ENCODE measurements around the gene GJC1. TPM values are rescaled to one million over a fixed set of nuclear protein-coding genes. Genes with fewer than 3 reads are reported as not detected.

The GJC1 gene
- polyA plus RNA-seq, 1 experiment, result 20.6 TPM

GRCh38 chr17:44848257-44848795, 18.2 kb upstream of the GJC1 start:
- H3K9me3 ChIP-seq (ENCODE audit: control insufficient read depth, insufficient read depth, low read length), result peaks cover 4% of the 10 kb centered on the region; the same call in 1 of the 2 replicates
- no peak for TF ChIP-seq CTCF (IDR thresholded peaks at IDR 0.05; ENCODE audit: low read depth, low read length)
- no peak overlapping the region for H3K4me3 ChIP-seq (ENCODE audit: low read depth, low read length)
- H3K27ac ChIP-seq (ENCODE audit: low read depth, low read length), result no peak overlapping the region
- POLR2A ChIA-PET, result no interaction called here
- H3K27me3 ChIP-seq (ENCODE audit: control insufficient read depth, insufficient read depth, low read length), result no peaks in the 10 kb centered on the region
- CTCF ChIA-PET, result no interaction called here
- DNase-seq (ENCODE audit: low read depth, low spot score), result no peak

- ChIA-PET CTCF (no interaction called here), POLR2A (interaction anchor here (0.6 kb wide), 1 partner anchor 25 kb away, joined by 3 read pairs; no protein-coding TSS in a partner anchor)
- no peaks in the 10 kb centered on the region for H3K9me3 ChIP-seq (ENCODE audit: control insufficient read depth, insufficient read depth, low read length)
- no peak for TF ChIP-seq CTCF (IDR thresholded peaks at IDR 0.05; ENCODE audit: low read depth, low read length)
- DNase-seq (ENCODE audit: low read depth, low spot score), result no peak
- H3K27ac ChIP-seq (ENCODE audit: low read depth, low read length), result no peak within 1 kb of the TSS
- H3K4me3 ChIP-seq (ENCODE audit: low read depth, low read length), result no peak within 1 kb of the TSS
- no peaks in the 10 kb centered on the region for H3K27me3 ChIP-seq (ENCODE audit: control insufficient read depth, insufficient read depth, low read length)
Observed at GRCh38 chr17:44847586-44847985, 17.5 kb upstream of the GJC1 start, which contains the start of gene HIGD1B. Gene HIGD1B, plus strand, starts transcription at chr17:44847883. Its CDS starts 270 bp downstream, at chr17:44848153.

GRCh38 chr17:44846206-44846605, 16.1 kb upstream of the GJC1 start:
- TF ChIP-seq CTCF (IDR thresholded peaks at IDR 0.05; ENCODE audit: low read depth, low read length), result no peak
- DNase-seq (ENCODE audit: low read depth, low spot score), result no peak
- ChIA-PET POLR2A (no interaction called here), CTCF (interaction anchor here (3.1 kb wide), 1 partner anchor 71 kb away, joined by 13 read pairs; no protein-coding TSS in a partner anchor)
- Histone ChIP-seq H3K9me3 (ENCODE audit: control insufficient read depth, insufficient read depth, low read length) (no peaks in the 10 kb centered on the region), H3K27ac (ENCODE audit: low read depth, low read length) (no peak overlapping the region), H3K4me3 (ENCODE audit: low read depth, low read length) (no peak overlapping the region), H3K27me3 (ENCODE audit: control insufficient read depth, insufficient read depth, low read length) (no peaks in the 10 kb centered on the region)

- CTCF ChIA-PET, result interaction anchor here (0.6 to 3.3 kb wide), 8 partner anchors 9 to 69 kb away, joined by 3 to 28 read pairs (median 7); no protein-coding TSS in a partner anchor
- H3K9me3 ChIP-seq (ENCODE audit: control insufficient read depth, insufficient read depth, low read length), result no peaks in the 10 kb centered on the region
- POLR2A ChIA-PET, result interaction anchor here (0.5 to 1.4 kb wide), 3 partner anchors 50 to 205 kb away, joined by 3 to 4 read pairs (median 3); no protein-coding TSS in a partner anchor
- DNase-seq (ENCODE audit: low read depth, low spot score), result no peak
- peak; percentile 36 for TF ChIP-seq CTCF (IDR thresholded peaks at IDR 0.05; ENCODE audit: low read depth, low read length)
- peak overlapping the region; percentile 68 for H3K27ac ChIP-seq (ENCODE audit: low read depth, low read length)
- no peak overlapping the region for H3K4me3 ChIP-seq (ENCODE audit: low read depth, low read length)
- H3K27me3 ChIP-seq (ENCODE audit: control insufficient read depth, insufficient read depth, low read length), result no peaks in the 10 kb centered on the region
Observed at GRCh38 chr17:44844390-44844830, 14.3 kb upstream of the GJC1 start.

GRCh38 chr17:44842748-44843147, 12.7 kb upstream of the GJC1 start:
- ChIA-PET CTCF (interaction anchor here (1.9 to 3.3 kb wide), 2 partner anchors 22 to 64 kb away, joined by 6 to 28 read pairs; no protein-coding TSS in a partner anchor), POLR2A (no interaction called here)
- Histone ChIP-seq H3K27ac (ENCODE audit: low read depth, low read length) (no peak overlapping the region), H3K9me3 (ENCODE audit: control insufficient read depth, insufficient read depth, low read length) (no peaks in the 10 kb centered on the region), H3K4me3 (ENCODE audit: low read depth, low read length) (no peak overlapping the region), H3K27me3 (ENCODE audit: control insufficient read depth, insufficient read depth, low read length) (no peaks in the 10 kb centered on the region)
- DNase-seq (ENCODE audit: low read depth, low spot score), result no peak
- no peak for TF ChIP-seq CTCF (IDR thresholded peaks at IDR 0.05; ENCODE audit: low read depth, low read length)

All from AG04450 (cell line).